Type B pancreatic cell (in vitro differentiated cells): ENCODE results near the gene NFYB. TPM values are rescaled to one million over a fixed set of nuclear protein-coding genes. Genes with fewer than 3 reads are reported as not detected.

Experiments
- DNase-seq: peaks from one replicate; pipeline ENCODE4 v3.0.0; 2021; ENCODE audit warnings: mixed read lengths; ENCODE audit not compliant: unreplicated experiment; ENCODE audit errors: extremely low spot score
- H3K27ac Mint-ChIP-seq: 2 replicates; pipeline ENCODE4 v1.8.0; 2021; ENCODE audit warnings: mild to moderate bottlenecking, mixed read lengths
- H3K27me3 Mint-ChIP-seq: 2 replicates; pipeline ENCODE4 v1.8.0; 2021; ENCODE audit warnings: mixed read lengths
- H3K36me3 Mint-ChIP-seq: 2 replicates; pipeline ENCODE4 v1.8.0; 2021; ENCODE audit warnings: mixed read lengths
- H3K4me1 Mint-ChIP-seq: one replicate; pipeline ENCODE4 v1.8.0; 2021; ENCODE audit warnings: mixed read lengths; ENCODE audit not compliant: unreplicated experiment
- H3K4me3 Mint-ChIP-seq: 2 replicates; pipeline ENCODE4 v1.8.0; 2021; ENCODE audit warnings: mild to moderate bottlenecking, mixed read lengths
- H3K9me3 Mint-ChIP-seq: 2 replicates; pipeline ENCODE4 v1.8.0; 2021; ENCODE audit warnings: mixed read lengths
- CTCF ChIP-seq: fragments of 200-600 bp; sonication (generic); conservative IDR thresholded peaks from 2 replicates; pipeline ENCODE4 v1.5.0; 2021; ENCODE audit warnings: antibody characterized with exemption, mild to moderate bottlenecking
- long read RNA-seq: library from polyadenylated mRNA; unstranded; transcript quantifications from one replicate; pipeline ENCODE4 v2.0.0, GENCODE V29; 2020
- total RNA-seq: library from RNA; stranded (reverse); gene quantifications from 2 replicates; pipeline ENCODE4 v1.2.1, GENCODE V29; 2021; ENCODE audit warnings: low replicate concordance

Gene NFYB
- total RNA-seq = 23.0 and 36.4 TPM in 2 replicates
- long read RNA-seq, transcript NFYB-201 (8 exons, 3,512 nt) = major isoform, 105 of 118 reads
- long read RNA-seq, partial matches to known transcripts = 3 of 118 reads
- long read RNA-seq, other reads (novel, unspliced or antisense) = 10 of 118 reads

- Mint-ChIP-seq H3K27me3 (peaks cover 7% of the 10 kb centered on the region), H3K9me3 (no peaks in the 10 kb centered on the region), H3K4me1 (peaks cover 16% of the 10 kb centered on the region), H3K4me3 (peak within 1 kb of the TSS; percentile 94), H3K27ac (peak within 1 kb of the TSS; percentile 91), H3K36me3 (no peaks in the 10 kb centered on the region)
- peak; percentile 92 for DNase-seq
- no peak for TF ChIP-seq CTCF
Observed at GRCh38 chr12:104137902-104138796, at the start of gene NFYB. NFYB (minus strand) TSS chr12:104138210; CDS start chr12:104135453, 2,757 bp downstream.

GRCh38 chr12:104187446-104188155 lies 49.6 kb upstream of the NFYB start:
- TF ChIP-seq CTCF = no peak
- Mint-ChIP-seq H3K4me3 (no peak overlapping the region), H3K27ac (no peak overlapping the region), H3K27me3 (no peaks in the 10 kb centered on the region), H3K36me3 (no peaks in the 10 kb centered on the region), H3K9me3 (peaks cover 10% of the 10 kb centered on the region), H3K4me1 (no peaks in the 10 kb centered on the region)
- DNase-seq = peak; percentile 58

- peaks cover 10% of the 10 kb centered on the region for H3K9me3 Mint-ChIP-seq
- TF ChIP-seq CTCF = no peak
- DNase-seq = no peak
- H3K4me3 Mint-ChIP-seq = no peak overlapping the region
- H3K4me1 Mint-ChIP-seq = no peaks in the 10 kb centered on the region
- H3K36me3 Mint-ChIP-seq = no peaks in the 10 kb centered on the region
- H3K27me3 Mint-ChIP-seq = peaks cover 3% of the 10 kb centered on the region
- H3K27ac Mint-ChIP-seq = no peak overlapping the region
Observed at GRCh38 chr12:104183443-104183842, 45.4 kb upstream of the NFYB start.

GRCh38 chr12:104182621-104183378 lies 44.8 kb upstream of the NFYB start:
- no peak for TF ChIP-seq CTCF
- Mint-ChIP-seq H3K27me3 (peaks cover 3% of the 10 kb centered on the region), H3K4me1 (peaks cover 6% of the 10 kb centered on the region), H3K36me3 (no peaks in the 10 kb centered on the region), H3K27ac (no peak overlapping the region), H3K9me3 (peaks cover 10% of the 10 kb centered on the region), H3K4me3 (no peak overlapping the region)
- DNase-seq = no peak

- Mint-ChIP-seq H3K4me3 (no peak overlapping the region), H3K9me3 (peaks cover 10% of the 10 kb centered on the region), H3K36me3 (no peaks in the 10 kb centered on the region), H3K27me3 (peaks cover 5% of the 10 kb centered on the region), H3K27ac (no peak overlapping the region), H3K4me1 (peaks cover 12% of the 10 kb centered on the region)
- TF ChIP-seq CTCF = no peak
- peak; percentile 20 for DNase-seq
Observed at GRCh38 chr12:104182144-104182543, 44.1 kb upstream of the NFYB start.
